Activated naive CD4-positive, alpha-beta T cell (primary cell): ENCODE measurements around the gene FNBP1.
A peak's percentile ranks its signal among the peaks of the same experiment; 100 is the strongest.
"Not testable (repeated sequence)": the region's sequence is repeated elsewhere in the genome, so short reads cannot be mapped to it uniquely, and the experiment has no call there.

Experiments
- DNase-seq, 4 experiments: peaks; one replicate each; lab custom pipeline; 2025; lab: John Stamatoyannopoulos, UW

Gene FNBP1

GRCh38 chr9:129918296-129918950, 124.6 kb downstream of the FNBP1 start:
- no peak for DNase-seq

- DNase-seq: no peak
Measured at GRCh38 chr9:129916707-129917106, 126.3 kb downstream of the FNBP1 start.

DNA sequence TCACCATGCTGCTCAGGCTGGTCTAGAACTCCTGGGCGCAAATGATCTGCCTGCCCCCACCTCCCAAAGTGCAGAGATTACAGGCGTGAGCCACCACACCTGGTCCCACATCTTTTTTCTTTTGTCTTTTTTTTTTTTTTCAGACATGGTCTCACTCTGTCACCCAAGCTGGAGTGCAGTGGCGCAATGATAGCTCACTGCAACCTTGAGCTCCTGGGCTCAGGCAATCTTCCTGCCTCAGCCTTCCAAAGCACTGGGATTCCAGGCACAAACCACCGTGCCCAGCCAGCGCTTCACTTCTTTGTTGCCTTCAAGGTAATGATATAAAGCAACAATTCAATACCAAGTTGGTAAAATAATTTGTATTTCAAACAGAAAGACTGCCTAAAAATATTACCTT, 128.9 kb downstream of the FNBP1 start:
- DNase-seq: no peak

- DNase-seq: no peak
Measured at GRCh38 chr9:129910628-129911567, 132.1 kb downstream of the FNBP1 start.

DNA sequence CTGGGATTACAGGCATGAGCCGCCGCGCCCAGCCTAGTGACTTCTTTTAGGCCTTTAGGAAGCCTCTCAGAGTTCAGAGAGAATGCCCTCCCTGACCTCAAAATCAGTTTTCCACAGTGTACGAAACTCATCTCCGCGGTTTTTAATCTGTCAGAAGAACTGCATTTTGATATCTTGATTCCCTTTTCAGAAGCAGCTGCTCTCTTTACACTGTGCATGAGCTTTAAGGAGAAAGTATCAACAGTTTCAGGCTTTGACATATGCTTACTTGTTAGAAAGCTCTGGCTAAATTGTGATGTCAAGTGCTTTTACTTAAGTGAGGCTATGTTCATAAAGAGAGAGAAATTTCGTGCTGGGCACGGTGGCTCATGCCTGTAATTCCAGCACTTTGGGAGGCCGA, 133.1 kb downstream of the FNBP1 start:
- no peak for DNase-seq

DNA sequence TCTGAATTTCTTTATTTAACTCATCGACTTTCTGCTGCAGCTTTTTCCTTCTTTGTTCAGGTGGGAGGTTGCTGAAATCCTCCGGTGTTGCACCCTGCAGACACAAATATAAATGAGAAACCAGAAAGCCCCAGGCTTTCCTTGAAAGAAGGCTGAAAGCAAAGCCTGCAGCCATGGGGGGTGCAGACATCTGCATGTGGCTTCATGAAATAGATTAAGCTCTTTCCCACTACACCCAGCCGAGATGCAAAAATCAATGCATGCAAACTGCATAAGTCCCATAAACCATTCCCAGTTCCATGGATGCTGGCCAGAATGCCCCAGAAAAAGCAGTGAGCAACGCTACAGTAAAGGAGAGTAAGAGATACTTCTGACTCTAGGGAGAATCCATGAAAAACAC, 134.1 kb downstream of the FNBP1 start:
- no peak for DNase-seq

DNA sequence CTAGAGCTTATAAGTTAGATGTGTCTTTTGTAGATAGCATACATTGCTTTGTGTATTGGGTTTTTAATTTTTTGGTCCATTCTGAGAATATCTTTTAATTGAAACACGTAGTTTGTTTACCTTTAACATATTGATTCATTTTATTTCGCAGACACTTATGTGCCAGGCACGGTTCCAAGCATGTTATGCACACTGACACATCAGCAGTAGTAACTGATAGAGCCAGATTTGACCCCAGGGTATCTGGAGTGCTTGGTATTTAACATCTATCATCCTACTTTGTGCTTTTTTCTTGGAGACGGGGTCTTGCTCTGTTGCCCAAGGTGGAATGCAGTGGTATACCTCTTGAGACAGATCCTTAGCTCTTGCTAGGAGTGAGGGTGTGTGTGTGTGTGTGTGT, 135.8 kb downstream of the FNBP1 start:
- no peak for DNase-seq

DNA sequence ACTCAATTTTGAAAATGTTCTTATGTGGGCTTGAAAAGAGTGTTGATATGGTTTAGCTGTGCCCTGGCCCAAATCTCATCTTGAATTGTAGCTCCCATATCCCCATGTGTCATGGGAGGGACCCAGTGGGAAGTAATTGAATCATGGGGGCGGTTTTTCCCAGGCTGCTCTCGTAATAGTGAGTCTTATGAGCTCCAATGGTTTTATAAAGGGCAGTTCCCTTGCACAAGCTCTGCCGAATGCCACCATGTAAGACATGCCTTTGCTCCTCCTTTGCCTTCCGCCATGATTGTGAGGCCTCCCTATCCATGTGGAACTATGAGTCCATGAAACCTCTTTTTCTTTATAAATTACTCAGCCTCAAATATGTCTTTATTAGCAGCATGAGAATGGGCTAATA, 136.7 kb downstream of the FNBP1 start:
- DNase-seq: no peak

DNA sequence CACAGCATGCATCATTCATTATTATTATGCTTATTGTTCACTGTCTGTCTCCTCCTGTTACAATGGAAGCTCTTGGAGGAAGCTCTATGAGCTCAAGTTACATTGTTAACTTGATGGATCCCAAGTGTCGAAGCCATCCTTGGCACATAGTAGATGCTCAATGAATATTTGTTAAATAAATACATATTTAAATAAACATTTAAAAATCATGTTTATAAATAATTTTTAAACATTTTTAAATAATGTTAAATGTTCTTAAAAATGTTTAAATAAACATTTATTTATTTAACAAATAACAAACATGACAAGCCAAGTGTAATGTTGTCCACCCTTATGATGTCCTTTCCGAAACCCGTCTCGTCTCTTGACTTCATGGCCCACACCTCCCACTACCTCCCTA, 138.3 kb downstream of the FNBP1 start:
- DNase-seq: no peak

DNA sequence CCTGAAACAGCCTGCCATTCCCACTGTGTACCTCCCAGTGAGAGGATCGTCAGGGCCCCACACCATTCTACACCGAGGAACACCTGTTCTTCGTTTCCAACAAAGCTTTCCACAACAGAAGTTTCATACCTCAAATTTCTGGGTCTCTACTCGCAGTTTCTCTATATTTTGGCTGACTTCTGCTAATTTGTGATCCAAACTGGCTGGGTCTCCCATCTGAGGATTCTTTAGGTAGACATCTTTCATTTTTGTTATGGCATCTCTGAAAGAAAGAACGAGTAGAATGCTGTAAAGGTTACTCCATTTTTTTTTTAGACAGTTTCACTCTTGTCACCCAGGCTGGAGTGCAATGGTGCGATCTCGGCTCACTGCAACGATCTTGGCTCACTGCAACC, 140.3 kb downstream of the FNBP1 start:
- no peak for DNase-seq

GRCh38 chr9:129901993-129902739, 140.8 kb downstream of the FNBP1 start:
- no peak for DNase-seq

DNA sequence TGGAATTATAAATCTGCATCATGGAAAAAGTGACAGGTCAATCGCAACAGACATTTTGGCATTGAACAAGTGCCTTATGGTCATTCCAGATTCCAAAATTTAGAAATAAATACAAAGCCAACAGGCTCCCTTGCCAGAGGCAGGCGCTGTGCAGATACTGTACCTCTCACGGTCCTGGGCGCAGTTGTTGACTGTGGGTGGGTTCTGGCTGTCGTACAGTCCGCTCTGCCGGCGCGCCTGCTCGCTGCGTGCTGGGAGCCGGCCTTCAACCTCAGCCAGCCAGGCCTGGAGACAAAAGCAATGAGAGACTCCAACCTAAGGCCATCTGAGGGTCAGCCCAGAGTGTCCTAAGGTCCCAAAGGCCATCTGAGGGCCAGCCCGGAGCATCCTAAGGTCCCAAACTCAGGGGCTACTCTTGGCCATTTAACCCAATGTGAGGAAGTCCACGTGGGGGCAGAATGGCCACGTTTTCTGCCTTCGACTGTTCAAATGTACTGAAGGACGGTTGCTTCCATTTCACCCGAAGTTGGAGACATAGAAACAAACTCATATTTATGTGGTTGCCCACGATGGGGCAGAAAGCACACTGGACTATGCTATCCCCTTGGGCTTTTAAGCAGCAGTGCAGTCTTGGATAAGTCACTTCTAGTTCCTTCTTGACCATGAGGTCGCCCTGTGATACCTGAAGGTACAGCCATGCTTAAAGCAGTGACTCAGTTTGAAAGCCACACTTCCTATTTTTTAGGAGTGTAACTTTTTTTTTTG, 142.5 kb downstream of the FNBP1 start:
- no peak for DNase-seq

GRCh38 chr9:129899620-129900019, 143.4 kb downstream of the FNBP1 start:
- DNase-seq: no peak

DNA sequence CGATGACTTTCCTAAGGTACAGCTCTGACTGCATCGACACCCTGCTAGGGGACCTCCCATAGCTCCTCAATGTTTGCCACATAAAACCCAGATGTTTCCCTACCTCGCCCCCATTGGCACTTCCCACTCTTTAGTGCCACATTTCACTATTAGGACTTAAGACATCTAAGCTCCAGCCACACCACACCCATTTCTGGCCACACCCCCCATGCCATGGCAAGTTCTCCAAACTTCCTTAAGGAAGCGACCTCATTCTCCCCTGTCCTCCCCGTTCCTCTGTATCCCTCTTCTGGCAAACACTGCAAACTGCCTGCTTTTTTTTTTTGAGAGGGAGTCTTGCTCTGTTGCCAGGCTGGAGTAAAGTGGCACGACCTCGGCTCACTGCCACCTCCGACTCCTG, 144.8 kb downstream of the FNBP1 start:
- no peak for DNase-seq

- no peak for DNase-seq
Measured at GRCh38 chr9:129897263-129897662, 145.7 kb downstream of the FNBP1 start.

- DNase-seq: peak in 1 of 4 experiments; percentile 21
Measured at GRCh38 chr9:129895376-129896268, 147.4 kb downstream of the FNBP1 start.

DNA sequence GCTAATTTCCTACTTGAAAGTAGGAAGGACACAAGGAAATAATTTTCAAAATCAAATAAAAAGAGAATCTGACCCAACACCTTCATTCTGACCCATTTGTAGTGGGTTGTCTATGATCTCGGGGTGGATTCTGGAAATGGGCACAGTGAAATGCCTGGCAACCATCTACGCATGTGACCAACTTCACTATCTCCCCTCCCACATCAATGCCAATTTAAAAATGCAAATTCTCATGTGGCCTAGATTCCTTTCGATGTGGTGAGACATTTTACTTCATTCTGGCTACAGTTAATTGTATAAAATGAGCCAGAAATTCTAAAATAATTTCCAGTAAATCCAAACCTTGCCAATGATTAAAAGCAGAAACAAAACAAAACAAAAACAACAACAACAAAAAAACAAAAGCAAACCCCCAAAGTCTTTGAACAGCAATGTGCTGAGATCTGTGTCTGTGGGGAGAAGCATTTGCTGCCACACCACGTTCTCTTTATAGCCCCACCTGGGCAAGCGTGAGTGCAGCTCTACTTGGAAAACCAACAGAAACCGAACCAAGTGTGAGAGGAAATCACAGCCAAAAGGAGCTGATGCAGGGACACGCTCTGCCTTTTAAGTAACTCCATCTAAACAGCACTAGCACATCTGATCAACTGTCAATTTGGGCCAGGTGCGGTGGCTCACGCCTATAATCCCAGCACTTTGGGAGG, 148.7 kb downstream of the FNBP1 start:
- DNase-seq: no peak

GRCh38 chr9:129891569-129891968, 151.4 kb downstream of the FNBP1 start:
- no peak for DNase-seq

DNA sequence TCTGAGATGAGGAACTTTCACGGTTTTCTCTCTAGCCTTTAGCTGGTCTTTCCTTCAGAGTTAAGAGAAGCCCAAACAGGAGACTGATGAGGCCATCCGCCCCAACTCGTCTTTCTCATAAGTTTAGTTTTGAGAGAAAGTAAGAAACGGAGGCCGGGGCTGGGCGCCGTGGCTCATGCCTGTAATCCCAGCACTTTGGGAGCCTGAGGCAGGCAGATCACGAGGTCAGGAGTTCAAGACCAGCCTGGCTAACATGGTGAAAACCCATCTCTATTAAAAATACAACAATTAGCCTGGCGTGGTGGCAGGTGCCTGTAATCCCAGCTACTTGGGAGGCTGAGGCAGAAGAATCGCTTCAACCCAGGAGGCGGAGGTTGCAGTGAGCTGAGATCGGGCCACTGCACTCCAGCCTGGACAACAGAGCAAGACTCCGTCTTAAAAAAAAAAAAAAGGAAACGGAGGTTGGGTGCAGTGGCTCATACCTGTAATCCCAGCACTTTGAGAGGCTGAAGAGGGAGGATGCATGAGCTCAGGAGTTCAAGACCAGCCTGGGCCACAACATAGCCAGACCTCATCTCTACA, 152.2 kb downstream of the FNBP1 start:
- DNase-seq: not testable (repeated sequence)
